Measurements from ENCODE around the gene TUT1.
"Not testable (repeated sequence)": the region's sequence is repeated elsewhere in the genome, so short reads cannot be mapped to it uniquely, and the experiment has no call there.

The TUT1 gene

DNA sequence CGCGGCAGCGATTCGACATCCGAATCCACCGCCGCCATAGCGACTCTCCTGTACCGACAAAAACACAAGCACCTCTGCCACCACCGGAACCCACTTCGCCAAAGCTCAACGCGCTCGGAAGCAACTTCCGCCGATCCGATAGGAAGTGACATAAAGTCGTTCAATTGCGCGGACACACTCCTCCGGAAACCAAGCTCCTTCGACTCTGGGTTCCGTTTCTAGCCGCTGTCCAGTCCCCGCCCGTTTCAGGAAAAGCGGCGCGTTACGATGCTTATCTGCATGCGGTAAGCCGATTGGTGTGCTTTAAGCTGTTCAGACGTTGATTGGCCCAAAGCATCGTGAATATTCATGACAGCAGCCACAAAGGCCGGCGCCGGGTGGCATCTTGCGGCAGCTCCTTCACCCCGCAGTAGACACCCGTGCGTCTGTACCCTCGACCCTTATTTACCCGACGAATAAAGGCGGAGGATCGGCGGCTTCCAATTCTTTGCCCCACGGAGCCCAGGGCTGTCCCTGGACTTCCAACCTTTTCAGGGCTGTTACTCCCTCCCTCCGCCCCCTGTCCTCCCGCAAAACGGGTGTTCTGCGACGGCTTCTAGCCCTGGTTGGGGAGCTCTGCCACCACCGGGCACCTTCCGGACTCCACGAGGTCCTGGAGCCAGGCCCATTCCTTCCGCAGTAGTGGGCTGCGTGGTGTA lies at the start of gene TUT1:
TUT1 (minus strand) TSS at position 76 of the 698 bp plus-strand sequence; CDS start at position 38, 38 bp downstream.
- peak; percentile 80 to 99 (median 97) for DNase-seq

DNA sequence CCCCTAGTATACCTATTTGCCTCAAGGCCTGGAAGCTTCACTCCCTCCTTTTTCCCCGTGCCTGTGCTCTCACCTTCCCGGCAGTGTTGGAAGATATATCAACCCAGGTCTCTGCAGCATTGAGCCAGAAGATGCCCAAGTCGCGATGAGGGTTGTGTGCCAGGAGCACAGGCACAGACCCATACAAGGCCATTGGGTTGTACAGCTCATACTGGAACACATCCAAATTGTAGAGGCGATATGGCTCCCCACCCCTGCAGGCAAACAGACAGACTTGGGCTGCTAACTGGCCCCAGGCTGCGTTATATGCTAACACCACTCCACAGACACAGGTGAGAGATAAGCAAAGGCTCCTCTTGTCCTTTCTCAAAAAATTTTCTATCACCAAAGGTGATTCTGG lies 41.2 kb upstream of the TUT1 start:
- DNase-seq = no peak

DNA sequence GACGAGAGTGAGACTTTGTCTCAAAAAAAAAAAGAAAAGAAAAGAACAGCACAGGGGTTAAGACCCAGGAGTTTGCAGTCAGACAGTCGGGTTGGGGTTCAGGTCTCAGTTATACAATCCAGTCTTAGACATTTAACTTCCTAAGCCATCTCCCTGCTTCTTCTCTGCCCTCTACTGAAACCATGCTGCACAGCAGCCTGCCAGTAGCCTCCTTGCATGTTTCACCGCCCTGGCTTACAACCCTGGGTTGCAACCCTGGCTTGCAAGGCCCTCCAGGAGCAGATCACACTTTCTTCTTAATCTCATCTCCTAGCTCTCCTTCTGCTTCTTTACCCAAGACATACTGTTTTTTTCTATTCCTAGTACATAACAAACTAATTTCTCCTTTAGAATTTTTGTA lies 36.4 kb upstream of the TUT1 start:
- no peak for DNase-seq

GRCh38 chr11:62622476-62623089 lies 31.3 kb upstream of the TUT1 start:
- no peak for DNase-seq

DNA sequence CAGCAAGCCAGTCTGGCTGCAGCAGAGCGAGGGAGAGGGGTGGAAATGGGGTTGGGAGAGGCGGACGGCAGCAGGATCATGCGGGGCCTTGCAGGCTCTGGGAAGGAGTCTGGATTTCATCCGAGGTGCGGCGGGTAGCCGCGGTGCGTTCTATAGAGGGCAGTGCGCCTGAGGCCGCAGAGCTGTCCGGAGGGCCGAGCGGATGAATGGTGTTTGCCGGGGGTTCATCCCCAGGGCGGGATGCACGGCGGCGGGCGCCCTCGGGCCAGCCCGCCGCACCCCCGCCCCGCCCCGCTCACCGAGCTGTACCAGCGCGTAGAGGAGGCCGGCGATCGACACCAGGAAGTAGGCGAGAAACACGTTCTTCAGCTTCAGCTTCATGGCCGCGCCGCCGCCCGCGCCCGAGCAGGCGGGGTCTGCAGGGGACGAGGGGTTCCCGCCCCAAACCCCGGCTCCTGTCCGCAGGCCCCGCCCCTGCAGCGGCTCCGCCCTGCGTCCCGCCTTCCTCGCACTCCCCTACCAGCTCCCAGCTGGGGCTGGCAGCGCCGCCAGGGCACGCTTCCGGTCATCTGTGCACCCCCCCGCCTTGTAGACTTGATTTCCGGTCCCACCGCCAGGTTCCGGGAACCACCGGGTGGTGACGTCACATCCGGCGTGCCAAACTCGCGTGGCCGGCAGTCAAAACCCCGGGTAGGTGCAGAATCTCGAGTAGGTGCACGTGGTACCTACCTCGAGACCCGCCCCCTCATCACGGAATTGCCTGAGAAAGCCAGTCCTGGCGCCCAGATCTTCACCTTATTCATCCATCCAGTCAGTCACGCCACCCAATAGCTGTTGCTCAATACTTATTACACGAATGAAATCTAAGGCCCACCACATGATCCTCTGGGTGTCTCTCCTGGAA lies 30.5 kb upstream of the TUT1 start, which contains the start of gene B3GAT3:
B3GAT3 (minus strand) TSS at position 420 of the 904 bp plus-strand sequence; CDS start at position 381, 39 bp downstream.
- peak; percentile 82 to 99 (median 97) for DNase-seq

DNA sequence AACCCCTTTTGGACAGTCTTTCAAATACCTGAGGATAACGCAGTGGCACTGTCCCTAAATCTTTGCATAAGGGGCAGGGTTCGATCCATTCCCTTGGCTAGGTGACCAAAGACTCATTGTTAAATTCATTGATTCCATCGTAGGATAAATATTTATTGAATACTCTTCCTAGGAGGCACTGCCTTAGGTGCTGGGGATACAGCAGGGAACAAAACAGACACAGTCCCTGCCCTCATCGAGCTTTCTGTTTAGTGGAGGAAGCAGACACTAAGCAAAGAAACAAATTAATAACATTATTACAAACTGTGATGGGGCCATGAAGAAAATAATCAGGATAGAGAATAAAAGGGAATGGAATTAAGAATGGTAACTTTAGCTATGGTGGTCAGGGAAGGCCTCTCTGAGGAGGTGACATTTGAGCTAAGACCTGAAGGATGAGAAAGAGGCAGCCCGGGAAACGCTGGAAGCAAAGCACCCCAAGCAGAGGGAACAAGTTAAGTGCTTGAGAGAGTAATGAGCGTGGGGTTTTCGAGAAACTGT lies 29.8 kb upstream of the TUT1 start:
- DNase-seq = no peak

DNA sequence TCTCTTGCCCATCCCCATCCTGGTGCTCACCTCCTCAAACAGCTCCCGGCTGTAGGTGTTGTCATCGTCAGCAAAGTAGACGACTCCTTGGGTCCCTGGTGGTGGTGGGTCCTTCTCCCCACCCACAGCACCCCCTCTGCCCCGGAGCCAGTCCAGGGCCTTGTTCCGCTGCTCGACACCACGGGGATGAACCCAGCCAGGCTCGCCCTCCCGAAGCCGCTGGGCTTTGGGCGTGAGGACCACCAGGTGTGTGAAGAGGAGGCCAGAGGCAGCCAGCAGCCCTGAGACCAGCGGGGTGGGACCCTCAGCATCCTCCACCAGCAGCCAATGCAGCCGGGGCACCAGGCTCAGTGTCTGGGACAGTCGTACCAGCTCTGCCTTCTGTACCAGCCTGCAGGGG lies 25.6 kb upstream of the TUT1 start:
- not testable (repeated sequence) for DNase-seq

DNA sequence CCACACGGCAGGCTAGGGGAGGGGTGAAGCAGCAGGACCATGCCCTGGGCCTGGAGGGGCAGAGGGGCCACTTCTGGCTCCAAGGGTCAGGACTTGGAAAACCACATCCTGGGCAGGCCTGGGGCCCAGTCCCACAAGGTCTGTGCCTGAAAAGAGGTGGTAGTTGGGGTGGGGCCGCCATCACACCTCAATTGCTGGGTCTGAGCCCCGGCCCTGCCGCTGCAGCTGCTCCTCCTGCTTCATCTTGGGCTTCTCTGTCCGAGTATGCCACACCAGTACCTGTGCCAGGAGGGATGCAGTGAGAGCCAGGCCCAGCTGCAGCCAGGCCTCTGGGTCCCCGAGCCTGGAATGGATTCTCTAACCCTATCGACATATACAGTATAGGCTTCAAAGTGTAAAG lies 24.2 kb upstream of the TUT1 start:
- DNase-seq = no peak

DNA sequence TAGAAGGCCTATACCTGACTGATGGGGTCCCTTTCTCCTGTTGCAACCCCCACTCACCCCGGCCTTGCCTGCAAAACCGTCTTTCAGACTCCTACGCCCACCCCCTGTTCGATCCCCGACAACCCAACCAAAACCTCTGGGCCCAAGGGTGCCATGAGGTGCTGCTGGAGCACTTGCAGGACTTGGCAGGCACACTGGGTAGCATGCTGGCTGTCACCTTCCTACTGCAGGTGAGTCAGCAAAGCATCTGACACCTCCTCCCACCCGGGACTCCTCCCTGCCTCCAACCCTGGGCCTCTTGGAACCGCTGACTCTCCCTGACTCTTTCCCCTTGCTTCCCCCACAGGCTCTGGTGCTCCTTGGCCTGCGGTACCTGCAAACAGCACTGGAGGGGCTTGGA lies 23.0 kb upstream of the TUT1 start:
- DNase-seq = peak in 6 of 58 donors; percentile 10 to 49 (median 12)

DNA sequence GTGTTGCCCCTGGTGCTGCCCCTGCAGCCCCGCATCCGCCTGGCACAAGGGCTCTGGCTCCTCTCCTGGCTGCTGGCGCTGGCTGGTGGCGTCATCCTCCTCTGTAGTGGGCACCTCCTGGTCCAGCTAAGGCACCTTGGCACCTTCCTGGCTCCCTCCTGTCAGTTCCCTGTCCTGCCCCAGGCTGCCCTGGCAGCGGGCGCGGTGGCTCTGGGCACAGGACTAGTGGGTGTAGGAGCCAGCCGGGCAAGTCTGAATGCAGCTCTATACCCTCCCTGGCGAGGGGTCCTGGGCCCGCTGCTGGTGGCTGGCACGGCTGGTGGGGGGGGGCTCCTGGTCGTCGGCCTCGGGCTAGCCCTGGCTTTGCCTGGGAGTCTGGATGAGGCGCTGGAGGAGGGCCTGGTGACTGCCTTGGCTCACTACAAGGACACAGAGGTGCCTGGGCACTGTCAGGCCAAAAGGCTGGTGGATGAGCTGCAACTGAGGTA lies 22.0 kb upstream of the TUT1 start:
- DNase-seq = peak in 25 of 58 donors; percentile 35 to 85 (median 72)

DNA sequence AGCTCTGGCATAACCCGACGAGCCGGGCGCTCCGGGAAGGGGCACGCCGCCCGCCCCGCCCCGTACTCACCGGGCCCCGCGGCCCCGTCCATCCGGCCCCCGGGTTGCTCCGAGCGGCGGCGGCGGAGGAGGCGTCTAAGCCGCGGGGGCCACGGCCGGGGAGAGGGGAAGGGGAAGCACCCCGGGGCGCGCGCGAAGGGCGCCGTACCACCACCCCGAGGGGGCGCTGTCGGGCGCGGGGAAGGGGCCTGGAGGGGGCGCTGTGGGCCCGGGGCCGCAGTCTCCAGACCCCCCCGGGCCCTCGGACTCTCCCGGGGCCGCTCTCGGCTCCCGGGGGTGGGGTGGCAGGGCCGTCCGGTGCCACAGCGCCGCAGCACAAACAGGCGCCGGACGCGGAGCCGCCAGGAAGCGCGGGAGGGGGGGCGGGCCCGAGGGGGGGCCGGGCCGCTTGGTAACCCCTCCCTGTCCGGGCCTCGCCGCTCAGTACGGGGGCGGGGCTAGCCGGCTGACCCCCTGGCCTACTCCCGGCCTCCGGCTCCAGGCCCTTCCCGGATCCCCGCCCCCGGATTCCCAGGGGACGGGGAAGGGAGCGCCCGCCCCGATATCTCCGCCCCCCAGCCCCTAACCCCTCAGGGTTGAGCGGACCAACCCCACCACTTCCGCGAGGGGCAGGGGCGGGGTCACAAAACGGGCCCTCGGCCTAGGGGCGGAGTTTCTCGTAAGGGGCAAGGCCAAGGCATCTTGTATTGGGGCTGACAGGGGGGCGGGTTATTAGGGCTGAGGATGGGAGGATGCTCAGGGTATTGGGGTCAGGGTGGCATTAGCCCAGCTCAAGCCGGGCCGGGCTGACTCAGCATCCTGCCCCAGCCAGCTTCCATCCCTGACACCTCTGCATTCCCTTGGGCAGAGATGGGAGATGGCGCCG lies 21.3 kb upstream of the TUT1 start, which contains the start of the genes EML3 and ROM1:
EML3 (minus strand) TSS at position 410 of the 925 bp plus-strand sequence; CDS start at position 92, 318 bp downstream.
ROM1 (plus strand) TSS at position 892 of the 925 bp plus-strand sequence; CDS start at position 917, 25 bp downstream.
- peak in 56 of 58 donors; percentile 47 to 93 (median 80) for DNase-seq

DNA sequence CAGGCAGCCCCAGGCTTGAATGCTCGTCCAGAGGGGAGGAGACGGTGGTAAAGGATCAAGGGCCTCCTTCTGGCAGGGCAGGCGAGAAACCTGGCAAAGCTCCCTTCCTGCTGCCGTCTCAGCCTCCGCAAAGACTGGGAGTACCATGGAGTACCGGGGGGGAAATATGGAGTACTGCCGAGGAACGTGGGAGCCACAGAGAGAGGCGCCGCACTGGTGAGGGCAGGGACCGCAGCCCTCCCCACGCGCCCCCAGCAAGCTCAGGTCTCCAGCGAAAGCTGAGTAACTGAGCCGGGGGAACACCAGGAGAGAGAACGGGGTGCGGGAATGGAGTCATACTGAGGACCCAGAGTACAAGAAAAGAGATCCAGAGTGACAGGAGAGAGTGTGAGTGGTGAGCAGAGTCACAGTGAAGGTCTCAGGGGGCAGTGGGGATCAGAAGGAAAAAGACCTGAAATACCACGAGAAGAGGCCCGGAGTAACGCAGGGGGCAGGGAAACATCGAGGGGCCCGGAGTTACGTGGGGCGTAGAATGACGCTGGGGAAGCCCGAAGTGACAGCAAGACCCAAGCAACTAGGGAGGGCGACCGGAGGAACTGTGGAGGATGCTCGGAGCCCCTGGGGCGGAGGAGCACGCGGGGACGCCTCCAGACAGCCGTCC lies 20.5 kb upstream of the TUT1 start:
- peak in 36 of 58 donors; percentile 10 to 66 (median 32) for DNase-seq

- no peak for DNase-seq
Measured at GRCh38 chr11:62610814-62611704, 19.7 kb upstream of the TUT1 start.

DNA sequence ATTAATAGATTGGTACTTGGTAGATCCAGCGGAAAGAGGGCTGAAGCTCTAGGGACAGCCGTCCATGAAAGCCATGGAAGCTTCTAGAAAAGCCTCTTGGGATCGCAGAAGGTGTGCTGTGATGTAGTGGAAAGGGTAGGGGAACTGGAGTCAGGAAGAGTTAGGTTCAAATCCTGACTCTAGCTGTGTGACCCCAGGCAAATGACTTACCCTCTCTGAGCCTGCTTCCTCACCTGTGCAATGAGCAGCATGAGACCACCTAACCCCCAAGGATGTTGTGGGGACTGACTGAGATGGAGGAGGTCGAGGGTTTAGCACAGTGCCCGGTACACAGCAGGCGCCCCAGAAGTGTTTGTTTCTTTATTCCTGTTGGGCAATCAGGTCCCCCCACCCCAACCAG lies 19.1 kb upstream of the TUT1 start:
- no peak for DNase-seq

DNA sequence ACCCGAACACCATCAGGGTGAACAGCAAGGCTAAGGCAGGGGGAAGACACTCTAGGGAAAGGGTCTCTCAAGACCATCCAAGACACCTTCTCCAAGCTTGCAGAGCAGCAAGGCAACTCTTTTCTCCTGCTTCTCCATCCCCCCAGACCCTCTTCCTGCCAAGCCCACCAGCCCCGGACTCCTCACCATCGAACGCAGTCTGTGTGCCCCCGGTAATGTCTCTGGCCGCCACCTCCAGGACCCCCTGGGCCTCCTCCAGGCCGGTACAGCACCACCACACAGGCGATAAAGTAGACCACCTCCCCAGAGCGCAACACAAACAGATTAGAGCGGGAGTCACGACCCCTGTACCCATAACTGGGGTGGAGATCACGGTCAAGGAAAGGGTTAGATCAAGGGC lies 17.5 kb upstream of the TUT1 start:
- DNase-seq = no peak

DNA sequence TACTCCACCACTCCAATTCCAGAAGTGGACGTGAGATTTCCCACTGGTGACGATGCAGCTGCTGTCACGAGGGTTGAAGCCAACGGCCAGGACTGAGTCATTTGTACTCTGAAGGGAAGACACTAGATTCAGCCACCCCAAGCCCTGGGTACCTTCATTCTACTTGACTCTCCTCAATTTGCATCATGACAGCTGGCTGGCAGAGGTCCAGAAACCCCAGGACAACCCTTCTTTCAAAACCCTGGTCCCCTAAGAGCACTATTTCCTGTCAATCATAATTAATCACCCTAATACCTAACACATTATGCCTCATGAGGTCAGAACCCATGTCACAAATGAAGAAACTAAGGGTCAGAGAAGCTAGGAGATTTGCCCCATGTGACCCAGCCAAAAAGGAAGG lies 16.4 kb upstream of the TUT1 start:
- DNase-seq = peak in 1 of 58 donors; percentile 29

DNA sequence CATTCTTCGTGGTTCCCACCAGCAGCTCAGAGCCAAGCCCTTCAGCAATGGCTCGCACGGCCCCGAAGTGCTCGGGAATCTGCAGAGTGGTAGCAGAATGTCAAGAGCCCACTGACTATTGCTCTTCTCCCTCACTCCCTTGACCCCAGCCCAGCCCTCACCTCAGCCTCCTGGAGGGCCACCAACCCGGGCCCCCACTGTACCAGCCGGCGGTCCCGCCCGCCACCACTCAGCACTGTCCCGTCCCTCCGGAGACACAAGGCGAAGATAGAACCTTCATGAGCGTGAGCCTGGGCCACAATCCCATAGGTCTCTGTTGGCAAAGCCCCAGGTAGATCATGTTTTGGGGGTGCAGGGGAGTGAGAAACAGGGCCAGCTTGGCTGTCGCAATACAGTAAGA lies 14.6 kb upstream of the TUT1 start:
- no peak for DNase-seq

- no peak for DNase-seq
Measured at GRCh38 chr11:62605467-62605866, 14.1 kb upstream of the TUT1 start.
